ENCODE results near the gene MAGIX.
A peak's percentile ranks its signal among the peaks of the same experiment; 100 is the strongest.

MAGIX gene

GRCh38 chrX:49165901-49166881, 3.6 kb downstream of the MAGIX start:
- H3K9me3 ChIP-seq (ENCODE audit: severe bottlenecking): no peaks in the 10 kb centered on the region
- H3K4me1 ChIP-seq (ENCODE audit: insufficient read depth, poor library complexity, severe bottlenecking): peaks cover 6% of the 10 kb centered on the region
- peak overlapping the region; percentile 30 for H3K4me3 ChIP-seq (ENCODE audit: severe bottlenecking)
- ATAC-seq (ENCODE audit: low read depth) (peak; percentile 60), DNase-seq (ENCODE audit: low spot score) (peak; percentile 92)
- no peaks in the 10 kb centered on the region for H3K36me3 ChIP-seq (ENCODE audit: low read depth)
- H3K27ac ChIP-seq (ENCODE audit: poor library complexity, severe bottlenecking): peak overlapping the region; percentile 99
- peak; percentile 36 for TF ChIP-seq CTCF (IDR thresholded peaks at IDR 0.05; ENCODE audit: poor library complexity, severe bottlenecking)
- H3K27me3 ChIP-seq (ENCODE audit: insufficient read depth, poor library complexity, severe bottlenecking): no peaks in the 10 kb centered on the region

- Histone ChIP-seq H3K9me3 (ENCODE audit: severe bottlenecking) (no peaks in the 10 kb centered on the region), H3K4me3 (ENCODE audit: severe bottlenecking) (peak overlapping the region; percentile 26), H3K4me1 (ENCODE audit: insufficient read depth, poor library complexity, severe bottlenecking) (peaks cover 6% of the 10 kb centered on the region), H3K27ac (ENCODE audit: poor library complexity, severe bottlenecking) (peak overlapping the region; percentile 99), H3K27me3 (ENCODE audit: insufficient read depth, poor library complexity, severe bottlenecking) (no peaks in the 10 kb centered on the region), H3K36me3 (ENCODE audit: low read depth) (no peaks in the 10 kb centered on the region)
- TF ChIP-seq CTCF (IDR thresholded peaks at IDR 0.05; ENCODE audit: poor library complexity, severe bottlenecking): no peak
- DNase-seq (ENCODE audit: low spot score): no peak
- ATAC-seq (ENCODE audit: low read depth): peak; percentile 47
These were observed 4.6 kb downstream of the MAGIX start for GRCh38 chrX:49166914-49167739.

GRCh38 chrX:49167740-49168108, 5.2 kb downstream of the MAGIX start:
- Histone ChIP-seq H3K9me3 (ENCODE audit: severe bottlenecking) (no peaks in the 10 kb centered on the region), H3K4me1 (ENCODE audit: insufficient read depth, poor library complexity, severe bottlenecking) (peaks cover 6% of the 10 kb centered on the region), H3K4me3 (ENCODE audit: severe bottlenecking) (peak overlapping the region; percentile 26), H3K27ac (ENCODE audit: poor library complexity, severe bottlenecking) (peak overlapping the region; percentile 99), H3K36me3 (ENCODE audit: low read depth) (peaks cover 2% of the 10 kb centered on the region), H3K27me3 (ENCODE audit: insufficient read depth, poor library complexity, severe bottlenecking) (no peaks in the 10 kb centered on the region)
- TF ChIP-seq CTCF (IDR thresholded peaks at IDR 0.05; ENCODE audit: poor library complexity, severe bottlenecking): no peak
- no peak for DNase-seq (ENCODE audit: low spot score)
- ATAC-seq (ENCODE audit: low read depth): no peak

- no peaks in the 10 kb centered on the region for H3K9me3 ChIP-seq (ENCODE audit: severe bottlenecking)
- DNase-seq (ENCODE audit: low spot score) (no peak), ATAC-seq (ENCODE audit: low read depth) (peak; percentile 49)
- peak within 1 kb of the TSS; percentile 92 for H3K27ac ChIP-seq (ENCODE audit: poor library complexity, severe bottlenecking)
- H3K4me3 ChIP-seq (ENCODE audit: severe bottlenecking): peak within 1 kb of the TSS; percentile 80
- peaks cover 37% of the 10 kb centered on the region for H3K36me3 ChIP-seq (ENCODE audit: low read depth)
- H3K4me1 ChIP-seq (ENCODE audit: insufficient read depth, poor library complexity, severe bottlenecking): peaks cover 29% of the 10 kb centered on the region
- H3K27me3 ChIP-seq (ENCODE audit: insufficient read depth, poor library complexity, severe bottlenecking): no peaks in the 10 kb centered on the region
- TF ChIP-seq CTCF (IDR thresholded peaks at IDR 0.05; ENCODE audit: poor library complexity, severe bottlenecking): no peak
These were observed 9.3 kb downstream of the MAGIX start, which contains the start of gene PLP2 for GRCh38 chrX:49171752-49172279. TSS of gene PLP2 (plus strand) at chrX:49171898. CDS start at chrX:49172001, 103 bp downstream.

Data from RWPE2 (cell line).